Stimulated activated memory B cell treated with anti-CD40 and anti-IgM and Interleukin-4, amounts not matched to agents 10 μg/mL and 1 μg/mL and 100 μg/mL, for 72 hours (primary cell): ENCODE measurements around the gene DAPK1.
"Not testable (repeated sequence)": the region's sequence is repeated elsewhere in the genome, so short reads cannot be mapped to it uniquely, and the experiment has no call there.

ENCODE experiments used
- ATAC-seq: fragments of 150-1000 bp; cut with Tn5 transposase; 2 replicates; pipeline ENCODE4 v1.10.0; 2021
- H3K27ac Mint-ChIP-seq: one replicate; pipeline ENCODE4 v1.8.0; 2022; ENCODE audit warnings: mild to moderate bottlenecking, mixed read lengths
- H3K27me3 Mint-ChIP-seq: one replicate; pipeline ENCODE4 v1.8.0; 2022; ENCODE audit warnings: mixed read lengths
- H3K36me3 Mint-ChIP-seq: one replicate; pipeline ENCODE4 v1.8.0; 2022; ENCODE audit warnings: mixed read lengths
- H3K4me1 Mint-ChIP-seq: one replicate; pipeline ENCODE4 v1.8.0; 2022; ENCODE audit warnings: mixed read lengths
- H3K4me3 Mint-ChIP-seq: one replicate; pipeline ENCODE4 v1.8.0; 2022; ENCODE audit warnings: mild to moderate bottlenecking, moderate library complexity, mixed read lengths
- H3K9me3 Mint-ChIP-seq: one replicate; pipeline ENCODE4 v1.8.0; 2022; ENCODE audit warnings: mixed read lengths

Gene DAPK1

DNA sequence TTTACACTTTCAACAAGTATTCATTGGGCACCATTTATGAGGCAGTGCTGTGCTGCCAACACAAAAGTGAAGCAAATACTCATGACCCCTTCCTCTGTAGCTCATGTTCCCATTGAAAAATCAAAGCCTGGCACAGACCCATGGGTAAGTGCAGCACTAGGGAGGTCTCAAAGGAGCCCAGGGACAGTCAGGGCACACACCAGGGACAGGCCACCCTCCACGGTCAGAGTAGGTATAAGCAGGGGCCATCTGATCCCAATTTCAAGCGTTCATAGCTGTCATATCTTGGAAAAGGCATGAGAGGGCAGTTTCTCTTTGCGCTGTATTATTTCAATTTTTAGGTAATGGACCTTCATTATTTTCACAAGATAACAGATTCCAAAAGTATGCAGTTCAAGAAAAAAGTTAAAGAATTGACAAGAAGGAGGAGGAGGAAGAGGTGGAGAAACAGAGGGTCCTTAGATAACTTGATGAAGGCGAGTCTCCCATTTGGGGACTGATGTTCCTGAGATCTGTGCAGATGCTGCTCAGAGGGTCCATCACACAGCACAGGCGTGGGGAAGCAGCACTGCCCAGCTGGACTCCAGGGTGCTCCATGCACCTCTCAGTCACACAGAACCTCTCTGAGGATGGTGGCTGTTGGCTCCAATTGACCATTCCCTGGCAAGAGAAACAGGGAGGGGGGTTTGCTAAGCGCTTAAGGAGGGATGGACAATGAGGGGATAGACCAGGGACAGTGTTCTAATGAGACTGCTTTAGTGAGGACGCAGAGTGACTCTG, 235.8 kb downstream of the DAPK1 start:
- Mint-ChIP-seq H3K27me3 (peaks cover 18% of the 10 kb centered on the region), H3K9me3 (peaks cover 5% of the 10 kb centered on the region), H3K4me1 (no peaks in the 10 kb centered on the region), H3K4me3 (no peak overlapping the region), H3K36me3 (no peaks in the 10 kb centered on the region), H3K27ac (no peak overlapping the region)
- no peak for ATAC-seq

DNA sequence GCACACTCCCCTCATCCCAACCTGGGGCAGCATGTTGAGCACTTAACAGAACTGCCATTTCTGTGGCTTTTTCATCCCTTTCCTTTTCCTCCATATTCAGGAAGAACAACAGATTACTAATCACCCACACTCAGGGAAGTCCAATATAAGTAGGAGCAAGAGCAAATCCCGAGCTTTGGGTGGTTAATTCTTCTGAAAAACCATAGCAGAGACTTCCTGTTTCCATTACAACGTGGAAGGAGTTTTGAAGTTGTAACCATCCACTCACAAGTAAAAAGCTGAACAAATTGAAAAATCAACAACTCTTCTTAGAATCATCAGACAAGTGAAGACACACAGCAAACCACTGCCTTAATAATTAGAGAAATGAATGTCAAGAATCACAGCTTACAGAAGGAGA, 236.4 kb downstream of the DAPK1 start:
- Mint-ChIP-seq H3K9me3 (peaks cover 5% of the 10 kb centered on the region), H3K27me3 (peaks cover 18% of the 10 kb centered on the region), H3K36me3 (no peaks in the 10 kb centered on the region), H3K4me3 (no peak overlapping the region), H3K27ac (no peak overlapping the region), H3K4me1 (no peaks in the 10 kb centered on the region)
- ATAC-seq, result no peak

DNA sequence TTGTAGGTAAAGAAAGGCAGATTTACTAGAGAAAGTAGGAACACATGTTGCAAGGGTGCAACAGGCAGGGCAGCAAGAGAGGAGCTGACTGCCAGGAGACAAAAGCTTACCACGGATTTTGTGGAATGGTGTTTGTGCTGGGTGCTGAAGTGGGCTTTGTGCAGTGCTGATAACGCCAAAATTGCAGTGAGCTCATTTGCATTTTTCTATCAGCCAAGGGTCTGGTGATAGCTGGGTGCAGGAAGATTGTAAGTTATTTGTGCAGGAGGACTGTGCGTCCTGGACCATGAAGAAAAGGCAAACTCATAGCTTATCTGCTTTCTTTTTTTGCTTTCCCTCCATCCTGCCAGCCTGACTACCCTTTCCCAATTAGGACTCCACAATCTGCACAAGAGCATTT, 241.9 kb downstream of the DAPK1 start:
- no peak for ATAC-seq
- no peaks in the 10 kb centered on the region for H3K4me1 Mint-ChIP-seq
- no peaks in the 10 kb centered on the region for H3K36me3 Mint-ChIP-seq
- H3K27me3 Mint-ChIP-seq, result no peaks in the 10 kb centered on the region
- peaks cover 17% of the 10 kb centered on the region for H3K9me3 Mint-ChIP-seq
- H3K27ac Mint-ChIP-seq, result no peak overlapping the region
- H3K4me3 Mint-ChIP-seq, result no peak overlapping the region

DNA sequence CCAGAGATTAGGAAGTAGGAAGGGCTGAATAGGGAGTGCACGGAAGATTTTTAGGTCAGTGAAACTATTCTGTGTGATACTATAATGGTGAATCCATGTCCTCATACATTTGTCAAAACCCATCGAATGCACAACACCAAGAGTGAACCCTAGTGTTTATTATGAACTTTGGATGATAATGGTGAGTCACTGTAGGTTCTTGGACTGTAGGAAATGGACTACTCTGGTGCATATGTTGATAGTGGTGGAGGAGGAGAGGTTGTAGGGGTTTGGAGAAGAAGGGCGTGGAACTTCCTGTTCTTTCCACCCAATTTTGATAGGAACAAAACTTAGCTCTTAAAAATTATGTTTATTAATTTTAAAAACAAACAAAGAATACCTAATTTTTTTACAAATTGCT, 242.5 kb downstream of the DAPK1 start:
- Mint-ChIP-seq H3K9me3 (peaks cover 17% of the 10 kb centered on the region), H3K27ac (no peak overlapping the region), H3K4me3 (no peak overlapping the region), H3K36me3 (no peaks in the 10 kb centered on the region), H3K27me3 (no peaks in the 10 kb centered on the region), H3K4me1 (no peaks in the 10 kb centered on the region)
- ATAC-seq, result no peak

DNA sequence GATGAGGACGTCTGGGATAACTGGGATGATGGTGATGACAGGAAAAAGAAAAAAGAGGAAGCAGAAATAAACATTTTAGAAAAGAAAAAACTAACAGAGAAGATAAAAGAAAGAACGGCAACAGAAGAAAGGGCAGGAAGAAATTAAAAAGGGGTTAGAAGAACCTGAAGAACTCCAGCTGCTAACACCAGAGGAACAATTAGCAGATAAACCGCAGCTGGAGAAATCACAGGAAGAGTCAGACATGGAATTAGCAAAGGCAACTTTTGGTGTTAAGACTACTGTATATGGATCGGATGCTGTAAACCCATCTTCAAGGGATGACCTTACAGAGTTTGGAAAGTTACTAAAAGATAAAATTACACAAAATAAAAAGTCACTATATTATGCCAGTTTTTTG, 243.7 kb downstream of the DAPK1 start:
- H3K27ac Mint-ChIP-seq, result no peak overlapping the region
- peaks cover 17% of the 10 kb centered on the region for H3K9me3 Mint-ChIP-seq
- ATAC-seq, result no peak
- H3K4me1 Mint-ChIP-seq, result no peaks in the 10 kb centered on the region
- no peaks in the 10 kb centered on the region for H3K27me3 Mint-ChIP-seq
- H3K36me3 Mint-ChIP-seq, result no peaks in the 10 kb centered on the region
- no peak overlapping the region for H3K4me3 Mint-ChIP-seq

DNA sequence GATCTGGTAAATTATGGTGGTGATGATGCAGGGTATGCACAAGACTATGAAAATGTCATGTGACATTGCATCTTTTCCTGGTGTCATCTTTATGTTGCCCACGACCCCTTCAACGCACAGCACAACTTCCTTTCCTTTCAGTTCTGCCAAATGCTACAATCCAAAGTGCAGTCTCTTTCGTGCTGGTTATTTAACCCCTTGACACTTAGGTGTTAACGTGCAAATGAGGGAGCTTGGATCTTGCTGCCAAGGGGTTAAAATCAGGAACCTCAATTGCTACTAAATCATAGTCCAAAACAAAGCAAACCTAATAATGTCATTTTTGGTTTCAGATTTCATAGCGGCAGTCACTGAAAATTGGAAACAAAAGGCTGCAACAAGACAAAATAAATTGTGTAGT, 244.2 kb downstream of the DAPK1 start:
- Mint-ChIP-seq H3K9me3 (peaks cover 20% of the 10 kb centered on the region), H3K27me3 (no peaks in the 10 kb centered on the region), H3K36me3 (no peaks in the 10 kb centered on the region), H3K27ac (no peak overlapping the region), H3K4me3 (no peak overlapping the region), H3K4me1 (no peaks in the 10 kb centered on the region)
- no peak for ATAC-seq

DNA sequence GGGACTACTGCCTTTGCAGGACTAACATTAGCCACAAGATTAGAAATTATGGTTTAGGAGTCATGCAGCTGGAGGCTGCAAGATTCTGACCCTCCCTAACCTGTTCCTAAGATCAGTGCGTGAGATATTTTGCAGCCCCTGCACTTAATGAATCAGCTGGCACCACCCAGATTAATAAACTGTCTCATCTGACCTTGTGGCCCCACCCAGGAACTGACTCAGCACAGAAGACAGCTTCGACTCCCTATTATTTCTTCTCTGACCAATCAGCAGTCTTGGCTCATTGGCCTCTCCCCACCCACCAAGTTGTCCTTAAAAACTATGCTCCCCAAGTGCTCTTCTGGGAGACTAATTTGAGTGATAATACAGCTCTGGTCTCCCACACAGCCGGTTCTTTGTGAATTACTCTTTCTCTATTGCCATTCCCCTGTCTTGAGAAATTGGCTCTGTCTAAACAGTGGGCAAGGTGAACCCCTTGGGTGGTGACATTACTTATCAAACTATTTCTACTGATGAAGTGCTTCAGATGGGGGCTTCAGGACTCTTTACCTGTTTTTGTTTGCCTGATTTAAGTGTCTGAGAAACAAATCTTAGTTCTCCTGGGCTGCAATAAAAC, 245.3 kb downstream of the DAPK1 start:
- Mint-ChIP-seq H3K4me3 (no peak overlapping the region), H3K27me3 (no peaks in the 10 kb centered on the region), H3K36me3 (no peaks in the 10 kb centered on the region), H3K4me1 (no peaks in the 10 kb centered on the region), H3K9me3 (peaks cover 20% of the 10 kb centered on the region), H3K27ac (no peak overlapping the region)
- no peak for ATAC-seq

DNA sequence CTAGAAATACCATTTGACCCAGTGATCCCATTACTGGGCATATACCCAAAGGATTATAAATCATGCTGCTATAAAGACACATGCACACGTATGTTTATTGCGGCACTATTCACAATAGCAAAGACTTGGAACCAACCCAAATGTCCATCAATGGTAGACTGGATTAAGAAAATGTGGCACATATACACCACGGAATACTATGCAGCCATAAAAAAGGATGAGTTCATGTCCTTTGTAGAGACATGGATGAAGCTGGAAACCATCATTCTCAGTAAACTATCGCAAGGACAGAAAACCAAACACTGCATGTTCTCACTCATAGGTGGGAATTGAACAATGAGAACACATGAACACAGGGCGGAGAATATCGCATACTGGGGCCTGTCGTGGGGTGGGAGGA, 246.6 kb downstream of the DAPK1 start:
- not testable (repeated sequence) for H3K36me3 Mint-ChIP-seq, H3K4me3 Mint-ChIP-seq, H3K4me1 Mint-ChIP-seq, H3K27me3 Mint-ChIP-seq, ATAC-seq, H3K27ac Mint-ChIP-seq
- peaks cover 17% of the 10 kb centered on the region for H3K9me3 Mint-ChIP-seq

DNA sequence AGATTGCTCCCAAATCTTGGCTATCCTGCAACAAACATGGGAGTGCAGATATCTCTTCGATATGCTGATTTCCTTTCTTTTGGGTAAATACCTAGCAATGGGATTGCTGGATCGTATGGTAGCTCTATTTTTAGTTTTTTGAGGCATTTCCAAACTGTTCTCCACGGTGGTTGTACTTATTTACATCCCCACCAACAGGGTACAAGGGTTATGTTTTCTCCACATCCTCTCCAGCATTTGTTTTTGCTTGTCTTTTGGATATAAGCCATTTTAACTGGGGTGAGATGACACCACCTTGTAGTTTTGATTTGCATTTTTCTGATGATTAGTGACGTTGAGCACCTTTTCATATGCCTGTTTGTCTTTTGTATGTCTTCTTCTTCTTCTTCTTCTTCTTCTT, 248.5 kb downstream of the DAPK1 start:
- no peak overlapping the region for H3K27ac Mint-ChIP-seq

DNA sequence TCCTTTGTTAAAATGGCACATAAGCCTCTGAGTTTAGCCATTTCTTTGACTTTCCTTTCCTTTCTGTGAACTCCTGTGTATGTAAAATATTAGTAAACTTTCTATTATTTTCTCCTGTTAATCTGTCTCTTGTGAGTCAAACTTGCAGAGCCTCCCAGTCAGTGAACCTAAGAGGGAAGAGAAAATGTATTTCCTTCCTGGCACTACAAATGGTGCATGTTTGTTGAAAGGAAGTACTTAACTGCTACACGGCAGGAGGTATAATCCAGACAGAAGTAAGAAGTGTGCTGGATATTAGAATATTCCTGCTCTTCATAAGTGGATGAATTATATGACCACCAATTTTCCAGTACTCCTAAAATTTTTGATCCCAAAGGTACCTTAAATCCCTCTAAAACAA, 251.2 kb downstream of the DAPK1 start:
- no peak for ATAC-seq
- H3K36me3 Mint-ChIP-seq, result no peaks in the 10 kb centered on the region
- H3K4me1 Mint-ChIP-seq, result no peaks in the 10 kb centered on the region
- no peaks in the 10 kb centered on the region for H3K27me3 Mint-ChIP-seq
- peaks cover 5% of the 10 kb centered on the region for H3K9me3 Mint-ChIP-seq
- H3K4me3 Mint-ChIP-seq, result no peak overlapping the region
- H3K27ac Mint-ChIP-seq, result no peak overlapping the region

More for the DNA sequence above, 248.5 kb downstream of the DAPK1 start:
- H3K4me1 Mint-ChIP-seq, result no peaks in the 10 kb centered on the region
- no peak overlapping the region for H3K4me3 Mint-ChIP-seq
- no peaks in the 10 kb centered on the region for H3K36me3 Mint-ChIP-seq
- ATAC-seq, result no peak
- H3K9me3 Mint-ChIP-seq, result peaks cover 13% of the 10 kb centered on the region
- no peaks in the 10 kb centered on the region for H3K27me3 Mint-ChIP-seq

DNA sequence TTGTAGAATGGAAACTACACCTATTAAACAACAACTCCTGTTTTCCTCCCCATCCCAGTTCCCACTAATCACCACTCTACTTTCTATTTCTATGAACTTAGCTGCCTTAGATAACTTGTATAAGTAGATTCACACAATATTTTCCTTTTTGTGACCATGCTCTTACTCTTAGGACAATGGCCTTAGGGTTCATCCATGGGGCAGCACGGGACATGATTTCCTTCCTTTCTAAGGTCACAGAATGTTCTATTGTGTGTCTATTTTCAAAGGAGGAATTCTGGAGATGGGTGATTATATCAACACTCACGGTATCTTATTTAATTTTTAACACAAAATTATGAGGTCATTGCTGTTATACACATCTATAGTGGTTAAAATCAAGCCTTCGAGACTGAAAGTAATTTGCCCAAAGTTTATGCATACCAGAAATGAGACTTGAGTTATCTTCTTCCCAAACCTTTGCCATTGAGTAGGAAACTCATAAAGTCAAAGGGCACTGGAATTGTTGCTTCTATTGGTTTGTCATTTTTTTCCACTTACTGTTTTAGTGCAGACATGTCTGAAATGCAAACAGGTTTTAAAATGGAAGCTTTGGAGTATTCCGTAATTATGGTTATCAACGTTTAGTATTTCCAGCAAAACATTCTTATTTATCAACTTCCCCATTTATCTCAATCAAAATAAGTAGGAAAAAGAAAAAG, 251.8 kb downstream of the DAPK1 start:
- no peak for ATAC-seq

DNA sequence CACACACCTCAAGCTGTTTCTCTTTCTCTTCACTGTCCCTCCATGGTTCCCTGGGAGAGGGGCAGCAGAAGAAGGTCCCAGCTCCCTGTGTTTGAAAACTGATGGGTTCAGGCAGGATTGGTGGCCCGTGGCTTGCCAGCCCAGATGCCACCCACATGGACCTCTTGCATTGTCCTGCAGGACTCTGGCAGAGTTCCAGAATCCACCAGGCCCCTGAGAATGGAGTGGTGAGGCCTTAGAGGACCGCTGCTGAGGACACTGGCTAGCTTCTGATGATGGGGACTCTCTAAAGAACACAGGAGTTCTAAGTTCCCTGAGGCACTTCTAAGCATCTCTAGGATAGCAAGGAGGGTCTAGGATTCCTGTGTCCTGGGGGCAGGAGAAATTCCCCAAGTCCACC, 253.1 kb downstream of the DAPK1 start:
- H3K4me1 Mint-ChIP-seq, result no peaks in the 10 kb centered on the region
- H3K4me3 Mint-ChIP-seq, result no peak overlapping the region
- H3K27ac Mint-ChIP-seq, result no peak overlapping the region
- H3K27me3 Mint-ChIP-seq, result no peaks in the 10 kb centered on the region
- H3K9me3 Mint-ChIP-seq, result peaks cover 8% of the 10 kb centered on the region
- no peak for ATAC-seq
- no peaks in the 10 kb centered on the region for H3K36me3 Mint-ChIP-seq

More for the DNA sequence above, 251.8 kb downstream of the DAPK1 start:
- Mint-ChIP-seq H3K9me3 (peaks cover 5% of the 10 kb centered on the region), H3K4me3 (no peak overlapping the region), H3K27ac (no peak overlapping the region), H3K36me3 (no peaks in the 10 kb centered on the region), H3K27me3 (no peaks in the 10 kb centered on the region), H3K4me1 (no peaks in the 10 kb centered on the region)

DNA sequence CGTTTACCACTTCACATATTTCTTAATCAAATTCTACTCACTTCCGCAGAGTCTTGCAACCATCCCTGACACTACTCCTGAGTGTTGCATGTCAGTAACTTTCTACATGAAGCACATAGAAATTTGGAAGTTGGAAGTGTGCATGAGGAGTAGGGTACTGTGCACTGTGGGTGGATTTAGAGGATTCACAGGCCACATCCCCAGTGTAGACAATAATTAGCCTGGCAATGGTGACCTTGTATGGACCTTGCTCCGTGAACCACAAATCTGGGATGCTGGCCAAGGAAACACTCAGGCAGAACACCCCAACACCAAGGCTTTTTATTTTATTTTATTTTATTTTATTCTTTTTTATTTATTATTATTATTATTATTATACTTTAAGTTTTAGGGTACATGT, 253.8 kb downstream of the DAPK1 start:
- Mint-ChIP-seq H3K9me3 (peaks cover 6% of the 10 kb centered on the region), H3K36me3 (no peaks in the 10 kb centered on the region), H3K27ac (no peak overlapping the region), H3K27me3 (no peaks in the 10 kb centered on the region), H3K4me3 (no peak overlapping the region), H3K4me1 (no peaks in the 10 kb centered on the region)
- ATAC-seq, result no peak

DNA sequence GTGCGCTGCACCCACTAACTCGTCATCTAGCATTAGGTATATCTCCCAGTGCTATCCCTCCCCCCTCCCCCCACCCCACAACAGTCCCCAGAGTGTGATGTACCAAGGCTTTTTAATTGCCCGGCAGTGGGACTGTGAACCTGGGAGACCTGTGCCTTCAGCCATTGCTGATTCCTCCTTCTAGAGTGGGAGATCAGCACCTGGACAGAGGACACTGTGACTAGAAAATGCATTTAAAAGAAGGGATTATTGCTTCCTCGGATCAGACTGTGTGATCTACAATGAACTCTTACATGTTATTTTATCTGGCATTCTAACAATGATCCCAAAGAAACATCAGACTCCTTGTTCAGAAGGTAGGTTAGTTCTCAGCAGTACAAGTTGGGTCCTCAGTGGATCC, 254.2 kb downstream of the DAPK1 start:
- Mint-ChIP-seq H3K9me3 (peaks cover 4% of the 10 kb centered on the region), H3K36me3 (no peaks in the 10 kb centered on the region), H3K27me3 (no peaks in the 10 kb centered on the region), H3K27ac (no peak overlapping the region), H3K4me1 (no peaks in the 10 kb centered on the region), H3K4me3 (no peak overlapping the region)
- ATAC-seq, result no peak

DNA sequence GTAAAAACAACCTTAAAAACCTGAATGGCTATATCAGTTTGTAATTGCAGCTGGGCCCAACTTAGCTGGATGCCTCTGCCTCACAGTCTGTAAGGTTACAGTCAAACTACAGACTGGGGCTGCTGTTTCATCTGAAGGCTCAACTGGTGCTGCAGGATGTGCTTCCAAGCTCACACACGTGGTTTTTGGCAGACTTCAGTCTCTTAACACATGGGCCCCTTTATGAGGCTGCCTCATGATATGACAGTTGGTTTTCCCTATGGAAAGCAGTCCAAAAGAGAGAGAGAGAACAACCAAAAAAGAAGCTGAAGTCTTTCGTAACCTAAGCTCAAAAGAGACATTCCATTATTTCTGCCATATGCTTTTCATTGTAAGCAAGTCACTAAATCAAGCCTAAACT, 255.6 kb downstream of the DAPK1 start:
- Mint-ChIP-seq H3K27ac (no peak overlapping the region), H3K4me3 (no peak overlapping the region), H3K9me3 (peaks cover 4% of the 10 kb centered on the region), H3K36me3 (no peaks in the 10 kb centered on the region), H3K27me3 (no peaks in the 10 kb centered on the region), H3K4me1 (no peaks in the 10 kb centered on the region)
- no peak for ATAC-seq
